AG10803 (cell line): Measurements from ENCODE around the gene LPO.
A peak's percentile ranks its signal among the peaks of the same experiment; 100 is the strongest.

Experiments
- DNase-seq: peaks from one replicate; pipeline ENCODE4 v3.0.0; 2010; ENCODE audit warnings: low read depth
- H3K4me3 ChIP-seq: 2 replicates; pipeline ENCODE4 v1.5.1; 2011; ENCODE audit warnings: mild to moderate bottlenecking, low read length, control low read depth
- TF ChIP-seq, protein P1 (sequence below): conservative IDR thresholded peaks from 2 replicates; pipeline ENCODE4 v1.5.1; 2011; ENCODE audit warnings: mild to moderate bottlenecking, low read length, control low read depth, inconsistent platforms

Gene LPO

DNA sequence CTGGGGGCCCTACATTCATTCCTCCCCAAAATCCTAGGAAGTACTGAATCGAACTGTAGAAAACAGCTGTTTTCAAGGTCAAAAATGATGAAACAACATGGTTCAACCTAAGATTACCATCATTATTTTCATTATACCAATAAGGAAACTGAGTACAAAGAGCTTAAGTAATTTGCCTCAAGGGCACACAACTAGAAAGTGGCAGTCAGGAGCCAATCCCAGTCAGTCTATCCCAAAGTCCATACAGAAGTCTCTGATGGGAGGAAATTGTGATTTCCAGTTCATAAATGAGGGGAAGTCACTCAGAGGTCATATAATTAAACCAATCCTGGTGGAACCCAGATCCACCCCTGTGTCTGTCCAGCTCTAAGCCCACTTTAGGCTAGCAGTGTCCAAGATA, 8.4 kb downstream of the LPO start:
- no peak for DNase-seq
- no peak overlapping the region for H3K4me3 ChIP-seq
- TF ChIP-seq, protein P1, sequence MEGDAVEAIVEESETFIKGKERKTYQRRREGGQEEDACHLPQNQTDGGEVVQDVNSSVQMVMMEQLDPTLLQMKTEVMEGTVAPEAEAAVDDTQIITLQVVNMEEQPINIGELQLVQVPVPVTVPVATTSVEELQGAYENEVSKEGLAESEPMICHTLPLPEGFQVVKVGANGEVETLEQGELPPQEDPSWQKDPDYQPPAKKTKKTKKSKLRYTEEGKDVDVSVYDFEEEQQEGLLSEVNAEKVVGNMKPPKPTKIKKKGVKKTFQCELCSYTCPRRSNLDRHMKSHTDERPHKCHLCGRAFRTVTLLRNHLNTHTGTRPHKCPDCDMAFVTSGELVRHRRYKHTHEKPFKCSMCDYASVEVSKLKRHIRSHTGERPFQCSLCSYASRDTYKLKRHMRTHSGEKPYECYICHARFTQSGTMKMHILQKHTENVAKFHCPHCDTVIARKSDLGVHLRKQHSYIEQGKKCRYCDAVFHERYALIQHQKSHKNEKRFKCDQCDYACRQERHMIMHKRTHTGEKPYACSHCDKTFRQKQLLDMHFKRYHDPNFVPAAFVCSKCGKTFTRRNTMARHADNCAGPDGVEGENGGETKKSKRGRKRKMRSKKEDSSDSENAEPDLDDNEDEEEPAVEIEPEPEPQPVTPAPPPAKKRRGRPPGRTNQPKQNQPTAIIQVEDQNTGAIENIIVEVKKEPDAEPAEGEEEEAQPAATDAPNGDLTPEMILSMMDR, result no peak

DNA sequence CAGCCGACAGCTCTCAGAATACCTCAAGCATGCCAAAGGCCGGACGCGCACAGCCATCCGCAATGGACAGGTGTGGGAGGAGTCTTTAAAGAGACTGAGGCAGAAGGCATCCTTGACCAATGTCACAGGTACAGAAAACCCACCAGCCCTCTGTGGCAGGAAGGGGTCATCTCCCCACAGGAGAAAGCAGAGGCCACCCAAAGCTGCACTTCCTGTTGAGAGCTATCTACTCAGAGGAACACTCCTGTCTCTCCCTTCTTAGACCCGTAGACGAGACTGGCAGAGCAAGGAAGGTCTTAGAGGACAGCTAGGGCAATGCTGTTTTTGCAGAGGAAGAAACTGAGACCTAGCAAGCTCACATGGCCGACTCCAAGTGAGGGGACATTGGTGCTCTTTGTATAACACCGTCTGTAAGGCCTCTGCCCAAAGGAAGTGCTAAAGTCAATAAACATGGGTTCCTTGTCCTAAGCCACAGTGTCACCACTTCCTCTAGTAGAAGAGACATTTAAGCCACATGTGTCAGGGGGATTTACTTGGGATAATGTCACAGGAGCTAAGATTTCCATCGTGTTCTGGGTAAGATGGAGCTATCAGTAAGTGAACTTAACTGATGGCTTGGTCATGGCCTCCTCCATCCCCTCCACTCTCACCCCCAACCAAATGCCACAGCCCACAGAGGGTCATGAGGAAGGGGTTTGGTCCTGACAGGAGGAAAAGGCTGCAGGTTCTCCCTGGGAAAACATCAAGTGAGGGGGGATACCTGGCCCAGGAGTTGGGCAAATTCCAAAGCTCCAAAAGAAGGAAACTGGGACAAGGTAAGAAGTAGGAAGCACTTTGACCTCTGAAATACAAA, 9.4 kb downstream of the LPO start:
- TF ChIP-seq, protein P1, result no peak
- no peak overlapping the region for H3K4me3 ChIP-seq
- DNase-seq, result no peak

DNA sequence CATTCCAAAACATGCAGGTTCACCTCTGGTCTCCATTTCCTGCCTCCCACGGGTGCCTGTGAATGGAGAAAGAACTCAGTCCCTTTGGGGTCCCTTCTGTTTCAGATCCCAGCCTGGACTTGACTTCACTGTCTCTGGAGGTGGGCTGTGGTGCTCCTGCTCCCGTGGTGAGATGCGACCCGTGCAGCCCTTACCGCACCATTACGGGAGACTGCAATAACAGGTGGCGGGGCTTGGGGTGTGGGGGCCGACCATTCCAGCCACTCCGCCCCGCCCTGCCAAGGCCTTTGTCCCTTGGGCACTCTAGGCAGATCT, 10.5 kb downstream of the LPO start:
- H3K4me3 ChIP-seq, result peak overlapping the region; percentile 61
- DNase-seq, result no peak

DNA sequence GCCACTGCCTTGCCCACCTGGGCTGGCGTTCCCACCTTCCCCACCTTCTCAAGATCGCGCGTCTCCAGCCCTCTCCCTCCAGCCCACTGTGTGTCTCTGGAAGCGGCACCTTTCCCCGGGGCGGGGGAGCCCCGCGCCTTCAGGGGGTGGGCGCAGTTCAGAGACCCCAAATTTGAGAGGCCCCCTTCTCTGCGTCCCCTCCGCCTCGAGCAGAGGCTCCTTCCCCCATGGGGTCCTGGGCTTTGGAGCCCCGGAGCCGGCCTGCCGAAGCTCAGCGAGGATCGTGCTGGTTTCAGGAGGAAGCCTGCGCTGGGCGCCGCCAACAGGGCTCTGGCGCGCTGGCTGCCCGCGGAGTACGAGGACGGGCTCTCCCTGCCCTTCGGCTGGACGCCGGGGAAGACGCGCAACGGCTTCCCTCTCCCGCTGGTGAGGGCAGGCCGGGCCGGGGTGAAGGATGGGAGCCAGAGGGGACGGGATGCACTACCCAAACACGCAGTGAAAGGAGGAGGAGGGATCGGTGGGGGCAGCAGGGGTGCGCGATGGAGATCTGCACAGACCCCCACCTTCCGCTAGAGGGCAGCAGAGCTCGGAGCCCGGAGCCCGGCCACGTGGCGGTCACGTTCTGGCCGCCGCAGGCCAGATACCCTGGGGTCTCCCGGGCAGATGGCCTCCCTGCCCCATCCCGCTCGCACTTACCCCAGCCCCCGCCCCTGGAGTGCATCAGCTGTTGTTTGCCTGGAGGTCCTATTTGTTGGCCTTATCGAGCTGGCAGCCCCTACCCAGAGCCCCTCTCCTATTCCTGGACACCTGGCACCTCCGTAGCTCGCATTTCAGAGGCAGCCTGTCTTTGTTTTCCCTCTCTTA, 11.1 kb downstream of the LPO start:
- TF ChIP-seq, protein P1, result peak; percentile 79
- peak; percentile 44 for DNase-seq
- H3K4me3 ChIP-seq, result peak overlapping the region; percentile 61

More for the DNA sequence above, 10.5 kb downstream of the LPO start:
- TF ChIP-seq, protein P1, result no peak

DNA sequence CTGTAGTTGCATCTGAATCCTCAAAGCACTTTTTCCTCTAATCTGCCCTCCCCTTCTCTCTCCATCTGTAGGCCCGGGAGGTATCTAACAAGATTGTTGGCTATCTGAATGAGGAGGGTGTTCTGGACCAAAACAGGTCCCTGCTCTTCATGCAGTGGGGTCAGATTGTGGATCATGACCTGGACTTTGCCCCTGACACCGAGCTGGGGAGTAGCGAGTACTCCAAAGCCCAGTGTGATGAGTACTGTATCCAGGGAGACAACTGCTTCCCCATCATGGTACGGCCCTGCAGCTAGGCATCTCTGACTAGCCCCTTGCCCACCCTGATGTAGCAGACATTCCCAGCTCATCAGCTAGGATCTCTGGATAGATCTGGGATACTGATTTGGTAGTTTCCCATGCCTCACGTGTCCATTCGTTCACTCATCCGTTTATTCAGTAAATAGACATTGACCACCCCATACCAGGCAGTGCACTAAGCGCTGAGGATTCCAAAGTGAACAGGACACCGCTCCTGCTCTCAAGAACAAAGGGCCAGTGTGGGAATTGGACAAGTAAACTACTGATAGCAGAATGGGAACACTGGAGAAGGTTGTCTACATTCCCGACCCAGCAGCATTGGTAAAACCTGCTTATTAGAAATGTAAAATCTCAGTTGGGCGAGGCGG, 12.1 kb downstream of the LPO start:
- DNase-seq, result no peak
- TF ChIP-seq, protein P1, result no peak
- no peak overlapping the region for H3K4me3 ChIP-seq

DNA sequence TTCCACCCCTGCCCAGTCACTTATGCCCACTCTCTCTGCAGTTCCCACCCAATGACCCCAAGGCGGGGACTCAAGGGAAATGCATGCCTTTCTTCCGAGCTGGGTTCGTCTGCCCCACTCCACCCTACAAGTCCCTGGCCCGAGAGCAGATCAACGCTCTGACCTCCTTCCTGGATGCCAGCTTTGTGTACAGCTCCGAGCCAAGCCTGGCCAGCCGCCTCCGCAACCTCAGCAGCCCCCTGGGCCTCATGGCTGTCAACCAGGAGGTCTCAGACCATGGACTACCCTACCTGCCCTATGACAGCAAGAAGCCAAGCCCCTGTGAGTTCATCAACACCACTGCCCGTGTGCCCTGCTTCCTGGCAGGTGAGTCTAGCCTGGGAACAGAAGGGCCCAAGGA, 13.8 kb downstream of the LPO start:
- DNase-seq, result no peak
- H3K4me3 ChIP-seq, result no peak overlapping the region
- TF ChIP-seq, protein P1, result no peak
